Measurements from ENCODE around the gene ACADS. TPM values are rescaled to one million over a fixed set of nuclear protein-coding genes. Genes with fewer than 3 reads are reported as not detected.

Gene ACADS, protein sequence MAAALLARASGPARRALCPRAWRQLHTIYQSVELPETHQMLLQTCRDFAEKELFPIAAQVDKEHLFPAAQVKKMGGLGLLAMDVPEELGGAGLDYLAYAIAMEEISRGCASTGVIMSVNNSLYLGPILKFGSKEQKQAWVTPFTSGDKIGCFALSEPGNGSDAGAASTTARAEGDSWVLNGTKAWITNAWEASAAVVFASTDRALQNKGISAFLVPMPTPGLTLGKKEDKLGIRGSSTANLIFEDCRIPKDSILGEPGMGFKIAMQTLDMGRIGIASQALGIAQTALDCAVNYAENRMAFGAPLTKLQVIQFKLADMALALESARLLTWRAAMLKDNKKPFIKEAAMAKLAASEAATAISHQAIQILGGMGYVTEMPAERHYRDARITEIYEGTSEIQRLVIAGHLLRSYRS
- polyA plus RNA-seq (2013, experiment 1 of 2) = 1.0 TPM
- polyA plus RNA-seq (2013, experiment 2 of 2) = 1.1 TPM

DNA sequence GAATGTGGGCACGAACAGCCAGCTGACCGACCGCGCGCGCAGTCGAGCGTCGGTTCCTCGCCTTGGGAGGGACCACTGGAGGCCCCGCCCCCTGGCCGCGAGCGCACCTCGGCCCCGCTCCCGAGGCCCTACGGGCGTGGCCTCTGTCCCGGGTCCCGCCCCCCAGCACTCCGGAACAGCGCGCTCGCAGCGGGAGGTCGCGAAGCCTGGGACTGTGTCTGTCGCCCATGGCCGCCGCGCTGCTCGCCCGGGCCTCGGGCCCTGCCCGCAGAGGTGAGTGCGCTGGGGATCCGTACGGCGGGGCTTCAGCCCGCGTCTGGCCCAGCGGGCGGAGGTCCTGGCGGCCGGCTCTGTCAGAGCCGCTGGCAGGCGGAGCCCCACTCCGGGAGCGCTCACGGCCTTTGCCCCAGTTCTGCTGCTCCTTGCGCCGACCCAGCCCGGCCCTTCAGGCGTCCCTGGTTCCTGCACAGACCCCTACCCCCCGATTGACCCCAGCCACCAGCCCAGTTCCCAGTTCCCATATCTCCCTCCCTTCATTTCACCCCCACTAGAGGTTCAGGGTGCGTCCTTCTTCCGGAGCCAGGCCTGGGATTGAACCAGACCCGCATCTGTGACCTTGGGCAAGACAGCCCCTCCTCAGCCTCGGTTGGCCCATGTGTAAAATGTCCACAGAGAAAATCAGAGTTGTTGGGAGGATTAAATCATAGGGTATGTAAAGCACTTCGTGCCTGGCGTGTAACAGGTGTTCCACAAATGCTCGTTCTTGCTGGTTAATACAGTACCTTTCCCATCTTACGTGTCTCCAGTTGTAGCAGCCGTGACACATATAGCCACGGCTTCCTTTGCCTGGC is at the start of gene ACADS:
Gene ACADS, plus strand, starts transcription at position 168 of the 851 bp plus-strand sequence. Its CDS starts 60 bp downstream, at position 228.
- Histone ChIP-seq H3K18ac (ENCODE audit: low read length) (peak within 1 kb of the TSS; percentile 76), H2AK5ac (ENCODE audit: low read length) (no peak within 1 kb of the TSS), H3K56ac (ENCODE audit: low read length) (peak within 1 kb of the TSS; percentile 86), H3K4me1 (ENCODE audit: control insufficient read depth, low read depth, low read length) (no peaks in the 10 kb centered on the region), H2BK15ac (replicated peaks; ENCODE audit: low read depth) (no peak within 1 kb of the TSS), H2BK120ac (ENCODE audit: low read depth, low read length) (no peak within 1 kb of the TSS), H4K8ac (ENCODE audit: low read depth, low read length) (no peak within 1 kb of the TSS), H3K79me2 (ENCODE audit: control insufficient read depth, insufficient read depth, low read length) (no peaks in the 10 kb centered on the region), H3K4me3 (ENCODE audit: low read length) (peak within 1 kb of the TSS; percentile 51), H3K36me3 (ENCODE audit: control insufficient read depth, insufficient read depth, low read length) (peaks cover 10% of the 10 kb centered on the region), H3K27me3 (ENCODE audit: insufficient read depth, low read length, poor library complexity) (no peaks in the 10 kb centered on the region), H3K23ac (ENCODE audit: low read length) (no peak within 1 kb of the TSS), H2BK5ac (ENCODE audit: low read length) (no peak within 1 kb of the TSS), H3K79me1 (ENCODE audit: low read length) (no peaks in the 10 kb centered on the region), H3K27ac (ENCODE audit: low read depth, low read length) (no peak within 1 kb of the TSS), H3K9ac (ENCODE audit: low read length) (peak within 1 kb of the TSS; percentile 82), H3K4me2 (ENCODE audit: low read length) (peak within 1 kb of the TSS; percentile 56), H4K5ac (ENCODE audit: low read length) (peak within 1 kb of the TSS; percentile 95), H3K4ac (ENCODE audit: low read depth, low read length) (peak within 1 kb of the TSS; percentile 57)
- WGBS (ENCODE audit: extremely low coverage, insufficient coverage, low lambda C conversion rate) = no CpG with 5 or more reads among the region's 66 CpGs
- peak; percentile 92 for DNase-seq

DNA sequence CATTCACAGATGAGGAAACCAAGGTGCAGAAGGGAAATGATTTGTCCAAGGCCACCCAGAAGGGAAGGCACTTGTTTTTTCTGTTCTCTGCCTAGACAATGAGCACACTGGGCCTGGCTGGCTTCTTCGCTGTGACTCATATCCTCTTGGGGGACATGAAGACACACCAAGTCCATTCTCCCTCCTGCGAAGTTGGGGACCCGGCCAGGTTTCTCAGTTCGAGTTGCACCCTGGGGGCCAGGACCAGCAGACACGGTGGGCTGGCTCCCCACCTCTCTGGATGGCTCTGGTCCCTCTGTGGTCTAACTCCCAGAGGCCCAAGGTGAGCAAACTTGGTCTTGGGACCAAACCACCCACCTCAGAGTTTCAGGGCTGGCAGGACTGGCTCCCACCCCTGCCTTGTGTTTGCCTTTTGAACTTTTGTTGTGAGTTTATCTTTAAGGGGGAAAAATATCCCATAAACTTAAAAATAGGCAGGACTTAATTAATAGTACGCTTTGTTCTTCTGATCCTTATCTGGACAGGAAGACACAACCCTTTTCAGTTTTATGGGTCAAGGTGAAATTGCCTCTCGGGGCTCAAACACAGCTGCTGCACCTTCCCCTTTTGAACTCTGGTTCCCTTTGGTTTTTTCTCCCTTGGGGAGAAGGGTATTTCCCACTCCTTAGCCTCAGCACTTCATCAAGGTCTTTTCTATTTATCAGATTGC is 47.7 kb upstream of the ACADS start:
- Histone ChIP-seq H3K27me3 (ENCODE audit: insufficient read depth, low read length, poor library complexity) (no peaks in the 10 kb centered on the region), H3K9ac (ENCODE audit: low read length) (no peak overlapping the region), H3K4me2 (ENCODE audit: low read length) (no peak overlapping the region), H3K4me1 (ENCODE audit: control insufficient read depth, low read depth, low read length) (no peaks in the 10 kb centered on the region), H4K5ac (ENCODE audit: low read length) (no peak overlapping the region), H3K18ac (ENCODE audit: low read length) (no peak overlapping the region), H3K23ac (ENCODE audit: low read length) (no peak overlapping the region), H4K8ac (ENCODE audit: low read depth, low read length) (no peak overlapping the region), H2BK15ac (replicated peaks; ENCODE audit: low read depth) (no peak overlapping the region), H3K79me2 (ENCODE audit: control insufficient read depth, insufficient read depth, low read length) (no peaks in the 10 kb centered on the region), H2BK5ac (ENCODE audit: low read length) (no peak overlapping the region), H3K56ac (ENCODE audit: low read length) (no peak overlapping the region), H3K79me1 (ENCODE audit: low read length) (no peaks in the 10 kb centered on the region), H3K27ac (ENCODE audit: low read depth, low read length) (no peak overlapping the region), H2BK120ac (ENCODE audit: low read depth, low read length) (no peak overlapping the region), H3K4ac (ENCODE audit: low read depth, low read length) (no peak overlapping the region), H2AK5ac (ENCODE audit: low read length) (no peak overlapping the region), H3K4me3 (ENCODE audit: low read length) (no peak overlapping the region), H3K36me3 (ENCODE audit: control insufficient read depth, insufficient read depth, low read length) (no peaks in the 10 kb centered on the region)
- no CpG with 5 or more reads among the region's 7 CpGs for WGBS (ENCODE audit: extremely low coverage, insufficient coverage, low lambda C conversion rate)
- DNase-seq = no peak

DNA sequence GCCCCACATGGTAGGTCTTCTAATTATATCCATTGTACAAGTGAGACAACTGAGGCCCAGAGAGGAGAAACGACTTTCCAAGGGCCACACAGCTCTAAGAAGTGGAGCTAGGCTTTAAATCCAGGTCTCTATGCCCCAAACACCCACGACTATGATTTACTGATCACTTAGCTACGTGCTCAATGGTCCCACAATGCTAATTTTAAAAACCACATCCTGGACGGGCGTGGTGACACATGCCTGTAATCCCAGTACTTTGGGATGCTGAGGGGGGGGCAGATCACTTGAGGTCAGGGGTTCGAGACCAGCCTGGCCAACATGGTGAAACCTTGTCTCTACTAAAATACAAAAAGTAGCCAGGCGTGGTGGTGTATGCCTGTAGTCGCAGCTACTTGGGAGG is 47.1 kb upstream of the ACADS start:
- Histone ChIP-seq H3K79me1 (ENCODE audit: low read length) (no peaks in the 10 kb centered on the region), H2BK120ac (ENCODE audit: low read depth, low read length) (no peak overlapping the region), H3K27ac (ENCODE audit: low read depth, low read length) (no peak overlapping the region), H3K18ac (ENCODE audit: low read length) (no peak overlapping the region), H3K4me3 (ENCODE audit: low read length) (no peak overlapping the region), H3K4ac (ENCODE audit: low read depth, low read length) (no peak overlapping the region), H3K9ac (ENCODE audit: low read length) (no peak overlapping the region), H3K79me2 (ENCODE audit: control insufficient read depth, insufficient read depth, low read length) (no peaks in the 10 kb centered on the region), H3K56ac (ENCODE audit: low read length) (no peak overlapping the region), H2AK5ac (ENCODE audit: low read length) (no peak overlapping the region), H3K27me3 (ENCODE audit: insufficient read depth, low read length, poor library complexity) (no peaks in the 10 kb centered on the region), H4K5ac (ENCODE audit: low read length) (no peak overlapping the region), H3K23ac (ENCODE audit: low read length) (no peak overlapping the region), H4K8ac (ENCODE audit: low read depth, low read length) (no peak overlapping the region), H3K4me2 (ENCODE audit: low read length) (no peak overlapping the region), H2BK5ac (ENCODE audit: low read length) (no peak overlapping the region), H3K4me1 (ENCODE audit: control insufficient read depth, low read depth, low read length) (no peaks in the 10 kb centered on the region), H3K36me3 (ENCODE audit: control insufficient read depth, insufficient read depth, low read length) (no peaks in the 10 kb centered on the region), H2BK15ac (replicated peaks; ENCODE audit: low read depth) (no peak overlapping the region)
- WGBS (ENCODE audit: extremely low coverage, insufficient coverage, low lambda C conversion rate) = no CpG with 5 or more reads among the region's 8 CpGs
- DNase-seq = no peak

DNA sequence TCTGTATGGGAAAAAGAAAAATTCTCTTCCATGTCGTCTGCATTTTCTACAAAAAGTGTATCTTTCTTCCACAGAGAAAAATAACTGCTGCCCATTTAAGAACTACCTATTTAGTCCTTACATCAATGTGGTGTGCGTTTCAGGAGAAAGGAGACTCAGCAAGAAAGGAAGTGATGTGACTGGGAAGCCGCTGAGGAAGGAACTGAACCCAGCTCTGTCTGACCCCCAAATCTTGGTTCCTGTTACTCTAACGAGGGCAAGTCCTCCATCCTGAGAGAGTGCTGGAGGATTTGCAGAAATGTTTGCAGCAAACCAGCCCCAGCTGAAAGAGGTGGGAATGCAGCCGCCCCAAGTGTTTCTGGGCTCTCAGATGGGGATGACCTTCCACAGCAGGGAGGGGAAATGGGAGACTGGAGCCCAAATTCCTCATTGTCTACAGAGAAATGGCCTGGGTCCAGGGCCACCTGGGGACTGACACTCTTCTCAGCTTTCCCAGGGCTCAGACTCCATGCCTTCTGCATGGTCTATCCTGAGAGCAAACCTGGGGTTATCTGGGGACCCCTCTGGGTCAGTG is 45.4 kb upstream of the ACADS start:
- no peak overlapping the region for H2AK5ac ChIP-seq (ENCODE audit: low read length)
- H2BK5ac ChIP-seq (ENCODE audit: low read length) = no peak overlapping the region
- no peaks in the 10 kb centered on the region for H3K27me3 ChIP-seq (ENCODE audit: insufficient read depth, low read length, poor library complexity)
- no peak overlapping the region for H4K8ac ChIP-seq (ENCODE audit: low read depth, low read length)
- H3K23ac ChIP-seq (ENCODE audit: low read length) = no peak overlapping the region
- no peaks in the 10 kb centered on the region for H3K36me3 ChIP-seq (ENCODE audit: control insufficient read depth, insufficient read depth, low read length)
- WGBS (ENCODE audit: extremely low coverage, insufficient coverage, low lambda C conversion rate) = no CpG with 5 or more reads among the region's 5 CpGs
- H3K18ac ChIP-seq (ENCODE audit: low read length) = no peak overlapping the region
- H3K4ac ChIP-seq (ENCODE audit: low read depth, low read length) = no peak overlapping the region
- H3K9ac ChIP-seq (ENCODE audit: low read length) = no peak overlapping the region
- no peak overlapping the region for H3K4me2 ChIP-seq (ENCODE audit: low read length)
- H4K5ac ChIP-seq (ENCODE audit: low read length) = no peak overlapping the region
- H3K4me1 ChIP-seq (ENCODE audit: control insufficient read depth, low read depth, low read length) = no peaks in the 10 kb centered on the region
- no peak overlapping the region for H3K56ac ChIP-seq (ENCODE audit: low read length)
- no peaks in the 10 kb centered on the region for H3K79me1 ChIP-seq (ENCODE audit: low read length)
- H3K4me3 ChIP-seq (ENCODE audit: low read length) = no peak overlapping the region
- no peak overlapping the region for H2BK120ac ChIP-seq (ENCODE audit: low read depth, low read length)
- H3K27ac ChIP-seq (ENCODE audit: low read depth, low read length) = no peak overlapping the region
- H3K79me2 ChIP-seq (ENCODE audit: control insufficient read depth, insufficient read depth, low read length) = no peaks in the 10 kb centered on the region
- no peak overlapping the region for H2BK15ac ChIP-seq (replicated peaks; ENCODE audit: low read depth)
- DNase-seq = no peak

DNA sequence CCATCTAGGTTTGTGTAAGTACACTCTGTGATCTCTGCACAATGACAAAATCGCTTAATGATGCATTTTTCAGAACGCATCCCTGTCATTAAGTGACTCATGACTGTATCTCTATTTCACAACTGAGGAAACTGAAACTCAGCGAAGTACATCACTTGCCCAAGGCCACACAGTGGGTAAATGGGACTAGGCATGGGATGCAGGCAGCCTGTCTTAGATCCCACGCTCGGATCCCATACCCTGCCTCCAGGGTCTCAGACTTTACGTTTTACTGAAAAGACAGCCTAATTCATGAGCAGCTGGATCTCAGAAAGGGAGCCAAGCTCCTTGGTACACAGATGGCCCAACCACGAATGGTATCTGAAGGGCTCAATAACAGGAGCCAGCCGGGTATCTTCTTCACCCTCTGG is 41.1 kb upstream of the ACADS start:
- Histone ChIP-seq H3K4me2 (ENCODE audit: low read length) (no peak overlapping the region), H2BK15ac (replicated peaks; ENCODE audit: low read depth) (no peak overlapping the region), H3K18ac (ENCODE audit: low read length) (no peak overlapping the region), H3K56ac (ENCODE audit: low read length) (no peak overlapping the region), H3K4ac (ENCODE audit: low read depth, low read length) (no peak overlapping the region), H2BK5ac (ENCODE audit: low read length) (no peak overlapping the region), H3K27me3 (ENCODE audit: insufficient read depth, low read length, poor library complexity) (no peaks in the 10 kb centered on the region), H3K36me3 (ENCODE audit: control insufficient read depth, insufficient read depth, low read length) (no peaks in the 10 kb centered on the region), H3K4me1 (ENCODE audit: control insufficient read depth, low read depth, low read length) (peaks cover 7% of the 10 kb centered on the region), H2BK120ac (ENCODE audit: low read depth, low read length) (no peak overlapping the region), H2AK5ac (ENCODE audit: low read length) (no peak overlapping the region), H3K4me3 (ENCODE audit: low read length) (no peak overlapping the region), H3K23ac (ENCODE audit: low read length) (no peak overlapping the region), H3K27ac (ENCODE audit: low read depth, low read length) (no peak overlapping the region), H4K8ac (ENCODE audit: low read depth, low read length) (no peak overlapping the region), H4K5ac (ENCODE audit: low read length) (no peak overlapping the region), H3K9ac (ENCODE audit: low read length) (no peak overlapping the region), H3K79me1 (ENCODE audit: low read length) (peaks cover 7% of the 10 kb centered on the region), H3K79me2 (ENCODE audit: control insufficient read depth, insufficient read depth, low read length) (peaks cover 25% of the 10 kb centered on the region)
- DNase-seq = no peak
- WGBS (ENCODE audit: extremely low coverage, insufficient coverage, low lambda C conversion rate) = no CpG with 5 or more reads among the region's 8 CpGs
